Esophagus muscularis mucosa (tissue), 3 donors: ENCODE data around the gene SOX30.

Source experiments
- CTCF ChIP-seq, 3 experiments: fragments of 200-600 bp in 2 of 3; fragments of 450-650 bp in 1 of 3; sonication (generic) in 2 of 3; IDR thresholded peaks; one replicate each; pipeline ENCODE4 v1.5.1; 2017 to 2019; ENCODE audit warnings: antibody characterized with exemption in 3 of 3, mild to moderate bottlenecking in 2 of 3, moderate library complexity in 1 of 3
- EP300 ChIP-seq: sonication (generic); formaldehyde crosslinking; IDR thresholded peaks from one replicate; pipeline ENCODE4 v1.6.1; 2017; ENCODE audit warnings: antibody characterized with exemption

- TF ChIP-seq EP300 (no peak), CTCF (IDR thresholded peaks at IDR 0.05) (no peak)
Measured at GRCh38 chr5:157597277-157597676, 55.0 kb downstream of the SOX30 start.
